Gastroesophageal sphincter (tissue), 4 donors: ENCODE measurements around the gene IFT81. TPM values are rescaled to one million over a fixed set of nuclear protein-coding genes. Genes with fewer than 3 reads are reported as not detected.

ENCODE experiments used
- ATAC-seq: fragments of 150-250 bp; one replicate; pipeline ENCODE4 v1.9.1; 2016; ENCODE audit warnings: mild to moderate bottlenecking, moderate library complexity
- H3K27ac ChIP-seq, 4 donors: fragments of 200-600 bp; sonication (generic) in 3 of 4; 1 replicate in 3 of 4; 2 replicates in 1 of 4; pipeline ENCODE4 v1.5.1; 2016 to 2019
- H3K27me3 ChIP-seq: fragments of 200-600 bp; sonication (generic); one replicate; pipeline ENCODE4 v1.5.1; 2019
- H3K36me3 ChIP-seq, 2 donors: fragments of 200-600 bp; sonication (generic); one replicate each; pipeline ENCODE4 v1.5.1; 2019; ENCODE audit warnings: control low read depth in 1 of 2
- H3K4me1 ChIP-seq, 3 donors: fragments of 200-600 bp; sonication (generic); 1 replicate in 2 of 3; 2 replicates in 1 of 3; pipeline ENCODE4 v1.5.1; 2016 to 2019; ENCODE audit warnings: control low read depth in 2 of 3
- H3K4me3 ChIP-seq, 2 donors: fragments of 200-600 bp; sonication (generic); one replicate each; pipeline ENCODE4 v1.5.1; 2019; ENCODE audit warnings: mild to moderate bottlenecking in 1 of 2, moderate library complexity in 1 of 2
- H3K9me3 ChIP-seq, 3 donors: fragments of 200-600 bp; sonication (generic); one replicate each; pipeline ENCODE4 v1.5.1; 2017 to 2019; ENCODE audit warnings: control low read depth in 2 of 3
- CTCF ChIP-seq, 4 experiments: fragments of 200-600 bp in 2 of 4; fragments of 450-650 bp in 2 of 4; sonication (generic) in 1 of 4; IDR thresholded peaks; one replicate each; pipeline ENCODE4 v1.5.1; 2017 to 2019; ENCODE audit warnings: antibody characterized with exemption in 4 of 4, mild to moderate bottlenecking in 2 of 4, moderate library complexity in 2 of 4
- EP300 ChIP-seq: sonication (generic); formaldehyde crosslinking; IDR thresholded peaks from one replicate; pipeline ENCODE4 v1.6.1; 2017; ENCODE audit warnings: antibody characterized with exemption, mild to moderate bottlenecking
- POLR2A ChIP-seq, 2 donors: fragments of 450-650 bp; IDR thresholded peaks; one replicate each; pipeline ENCODE4 v1.6.1; 2017; ENCODE audit warnings: antibody characterized with exemption in 2 of 2, mild to moderate bottlenecking in 2 of 2, moderate library complexity in 1 of 2
- POLR2AphosphoS5 ChIP-seq: sonication (generic); formaldehyde crosslinking; IDR thresholded peaks from one replicate; pipeline ENCODE4 v1.6.1; 2017; ENCODE audit warnings: antibody characterized with exemption
- WGBS, 2 donors: methylation state at CpG; one replicate each; pipeline ENCODE4 v1.1.5; 2018; ENCODE audit warnings: low coverage in 1 of 2; 5-methylcytosine and 5-hydroxymethylcytosine counted together
- total RNA-seq, 4 donors: library from RNA; depleted of rRNA; stranded (reverse); fragments of >200 nt; gene quantifications; one replicate each; pipeline ENCODE4 v1.1.0, GENCODE V29; 2016

Gene IFT81
- total RNA-seq, 4 donors from 2014 or later = 16.0 to 40.0 (median 20.7) TPM

- Histone ChIP-seq H3K27ac (no peak overlapping the region), H3K4me3 (no peak overlapping the region), H3K27me3 (no peaks in the 10 kb centered on the region), H3K4me1 (no peaks in the 10 kb centered on the region), H3K9me3 (peaks cover 0 to 17% (median 0%) of the 10 kb centered on the region in 3 donors), H3K36me3 (peaks cover 0 to 84% of the 10 kb centered on the region in 2 donors)
- TF ChIP-seq POLR2AphosphoS5 = no peak
- no peak for TF ChIP-seq CTCF (IDR thresholded peaks at IDR 0.05)
- no peak for TF ChIP-seq POLR2A (IDR thresholded peaks at IDR 0.05)
- no peak for TF ChIP-seq EP300
- ATAC-seq = no peak
Measured at GRCh38 chr12:110157539-110157938, 33.4 kb downstream of the IFT81 start.

- no peaks in the 10 kb centered on the region for H3K27me3 ChIP-seq
- peaks cover 0 to 3% (median 0%) of the 10 kb centered on the region in 3 donors for H3K4me1 ChIP-seq
- no peak for ATAC-seq
- no peak overlapping the region for H3K4me3 ChIP-seq
- H3K36me3 ChIP-seq = peaks cover 0 to 86% of the 10 kb centered on the region in 2 donors
- 88 to 89% methylated on average over 3 to 4 of the region's 4 CpGs for WGBS, 2 donors
- H3K27ac ChIP-seq = no peak overlapping the region
- peaks cover 0 to 17% (median 0%) of the 10 kb centered on the region in 3 donors for H3K9me3 ChIP-seq
- TF ChIP-seq CTCF (IDR thresholded peaks at IDR 0.05) = no peak
- TF ChIP-seq POLR2AphosphoS5 = no peak
- TF ChIP-seq POLR2A (IDR thresholded peaks at IDR 0.05) = no peak
- no peak for TF ChIP-seq EP300
Measured at GRCh38 chr12:110159671-110160245, 35.6 kb downstream of the IFT81 start.

GRCh38 chr12:110165540-110166159 lies 41.5 kb downstream of the IFT81 start:
- H3K4me3 ChIP-seq = no peak overlapping the region
- WGBS, 2 donors = 64 to 79% methylated on average over 4 of the region's 4 CpGs
- peaks cover 0 to 54% of the 10 kb centered on the region in 2 donors for H3K36me3 ChIP-seq
- ATAC-seq = no peak
- TF ChIP-seq POLR2AphosphoS5 (no peak), EP300 (no peak), CTCF (IDR thresholded peaks at IDR 0.05) (no peak), POLR2A (IDR thresholded peaks at IDR 0.05) (no peak)
- peaks cover 0 to 9% (median under 1%) of the 10 kb centered on the region in 3 donors for H3K4me1 ChIP-seq
- H3K27ac ChIP-seq = no peak overlapping the region
- H3K27me3 ChIP-seq = no peaks in the 10 kb centered on the region
- H3K9me3 ChIP-seq = no peaks in the 10 kb centered on the region

- no peak overlapping the region for H3K27ac ChIP-seq
- H3K4me3 ChIP-seq = no peak overlapping the region
- TF ChIP-seq CTCF (IDR thresholded peaks at IDR 0.05) = no peak
- TF ChIP-seq POLR2AphosphoS5 = no peak
- TF ChIP-seq POLR2A (IDR thresholded peaks at IDR 0.05) = no peak
- TF ChIP-seq EP300 = no peak
- ATAC-seq = no peak
- WGBS, 2 donors = 78 to 90% methylated on average over 2 to 3 of the region's 3 CpGs
- no peaks in the 10 kb centered on the region for H3K9me3 ChIP-seq
- peaks cover 0 to 24% (median 8%) of the 10 kb centered on the region in 3 donors for H3K4me1 ChIP-seq
- peaks cover 0 to 36% of the 10 kb centered on the region in 2 donors for H3K36me3 ChIP-seq
- H3K27me3 ChIP-seq = no peaks in the 10 kb centered on the region
Measured at GRCh38 chr12:110168732-110169455, 44.7 kb downstream of the IFT81 start.
